ENCODE data around the gene TACR1. TPM values are rescaled to one million over a fixed set of nuclear protein-coding genes. Genes with fewer than 3 reads are reported as not detected.

Gene TACR1
- total RNA-seq, 4 donors from 2014 or later, result 2.0 to 7.7 (median 5.0) TPM

DNA sequence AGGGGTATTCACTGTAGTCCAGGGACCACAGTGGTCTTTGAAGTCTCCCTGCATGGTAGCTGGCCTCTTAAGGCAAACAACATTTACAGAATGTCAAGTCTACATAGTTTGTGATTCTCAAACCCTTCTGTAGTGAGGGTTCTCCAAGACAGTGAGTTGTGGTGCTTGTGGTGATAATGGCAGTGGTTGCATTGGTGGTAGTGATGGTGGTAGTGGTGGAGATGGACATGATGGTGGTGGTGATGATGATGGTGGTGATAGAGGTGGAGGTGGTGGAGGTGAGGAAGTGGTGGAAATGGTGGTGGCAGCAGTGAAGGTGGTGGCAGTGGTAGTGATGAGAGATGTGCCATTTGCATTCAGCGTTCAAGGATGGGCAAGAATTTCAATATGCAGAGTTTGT, 104.9 kb downstream of the TACR1 start:
- TF ChIP-seq CTCF (IDR thresholded peaks at IDR 0.05; ENCODE audit: low read depth), result no peak

GRCh38 chr2:75090770-75091515, 108.4 kb downstream of the TACR1 start:
- no peak for TF ChIP-seq CTCF (IDR thresholded peaks at IDR 0.05; ENCODE audit: low read depth)

DNA sequence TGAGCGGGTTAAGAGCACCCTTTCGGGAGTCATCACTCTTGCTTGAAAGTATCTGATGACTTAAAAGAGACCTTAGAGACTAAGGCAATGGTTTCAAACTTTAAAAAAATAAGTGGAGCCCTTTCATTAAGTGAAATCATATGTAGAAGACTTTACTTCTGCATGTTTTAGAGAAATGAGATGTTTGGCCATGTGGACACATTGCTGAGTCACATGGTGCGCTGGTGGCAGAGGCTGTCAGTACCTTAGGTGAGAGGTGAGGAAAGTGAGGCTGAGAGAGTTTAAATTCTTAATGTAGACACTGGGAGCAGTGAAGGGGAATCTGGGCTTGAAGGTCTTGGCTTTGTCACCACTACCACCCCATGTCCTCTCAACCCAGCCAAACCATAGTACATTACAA, 109.8 kb downstream of the TACR1 start:
- TF ChIP-seq CTCF (IDR thresholded peaks at IDR 0.05; ENCODE audit: low read depth), result no peak

GRCh38 chr2:75088791-75089190, 110.5 kb downstream of the TACR1 start:
- no peak for TF ChIP-seq CTCF (IDR thresholded peaks at IDR 0.05; ENCODE audit: low read depth)

DNA sequence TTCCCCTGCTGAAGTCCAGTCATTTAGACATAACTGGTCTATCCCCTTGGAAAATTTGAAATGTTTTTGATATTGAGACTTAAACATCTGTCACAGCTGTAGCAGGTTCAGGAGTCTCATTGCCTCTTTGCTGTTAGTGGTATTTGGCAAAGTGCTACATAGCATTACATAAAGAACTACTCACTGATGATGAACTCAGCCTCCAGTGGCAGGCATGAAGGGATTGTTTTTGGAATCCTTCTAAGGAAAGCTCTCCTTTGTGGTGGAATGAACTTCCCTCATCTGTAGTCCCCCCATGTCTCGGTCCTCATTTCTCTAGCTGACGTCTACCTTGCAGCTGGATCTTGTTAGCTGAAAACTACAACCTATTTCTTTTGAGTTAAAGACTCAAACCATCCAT, 111.6 kb downstream of the TACR1 start:
- TF ChIP-seq CTCF (IDR thresholded peaks at IDR 0.05; ENCODE audit: low read depth), result no peak

DNA sequence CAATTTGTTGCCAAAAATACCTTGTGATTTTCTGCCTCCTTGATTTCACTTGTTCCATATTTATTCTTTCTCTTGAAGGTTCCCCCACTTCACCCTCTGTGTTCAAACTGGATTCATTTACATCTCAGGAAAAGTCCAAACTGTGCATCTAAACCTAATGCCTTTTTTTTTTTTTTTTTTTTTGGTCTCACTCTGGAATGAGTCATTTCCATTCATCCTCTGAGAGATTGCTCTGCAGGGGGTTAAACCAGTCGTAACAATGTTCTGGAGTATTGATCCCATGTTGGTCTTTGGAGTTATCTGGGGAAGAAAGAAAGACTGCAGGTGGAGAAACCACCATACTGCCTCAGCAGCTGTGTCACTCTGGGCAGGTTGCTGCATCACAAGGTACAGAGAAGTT, 119.7 kb downstream of the TACR1 start:
- TF ChIP-seq CTCF (IDR thresholded peaks at IDR 0.05; ENCODE audit: low read depth), result no peak

GRCh38 chr2:75077909-75078308, 121.4 kb downstream of the TACR1 start:
- no peak for TF ChIP-seq CTCF (IDR thresholded peaks at IDR 0.05; ENCODE audit: low read depth)

All from subcutaneous adipose tissue (tissue), 4 donors.